Renal pelvis (tissue), 4 donors: Measurements from ENCODE around the gene ANKRD63. TPM values are rescaled to one million over a fixed set of nuclear protein-coding genes. Genes with fewer than 3 reads are reported as not detected.

ENCODE experiments used
- DNase-seq: peaks from one replicate; pipeline ENCODE4 v3.0.0-alpha.2; 2013
- polyA plus RNA-seq, 3 donors: library from polyadenylated mRNA; unstranded; fragments of 120-200 nt; gene quantifications; one replicate each; pipeline ENCODE4 v1.2.1, GENCODE V29; 2013; ENCODE audit not compliant: insufficient read length in 3 of 3

Gene ANKRD63
- polyA plus RNA-seq, 3 donors = 0.34 to 0.40 TPM; not detected in 1

DNA sequence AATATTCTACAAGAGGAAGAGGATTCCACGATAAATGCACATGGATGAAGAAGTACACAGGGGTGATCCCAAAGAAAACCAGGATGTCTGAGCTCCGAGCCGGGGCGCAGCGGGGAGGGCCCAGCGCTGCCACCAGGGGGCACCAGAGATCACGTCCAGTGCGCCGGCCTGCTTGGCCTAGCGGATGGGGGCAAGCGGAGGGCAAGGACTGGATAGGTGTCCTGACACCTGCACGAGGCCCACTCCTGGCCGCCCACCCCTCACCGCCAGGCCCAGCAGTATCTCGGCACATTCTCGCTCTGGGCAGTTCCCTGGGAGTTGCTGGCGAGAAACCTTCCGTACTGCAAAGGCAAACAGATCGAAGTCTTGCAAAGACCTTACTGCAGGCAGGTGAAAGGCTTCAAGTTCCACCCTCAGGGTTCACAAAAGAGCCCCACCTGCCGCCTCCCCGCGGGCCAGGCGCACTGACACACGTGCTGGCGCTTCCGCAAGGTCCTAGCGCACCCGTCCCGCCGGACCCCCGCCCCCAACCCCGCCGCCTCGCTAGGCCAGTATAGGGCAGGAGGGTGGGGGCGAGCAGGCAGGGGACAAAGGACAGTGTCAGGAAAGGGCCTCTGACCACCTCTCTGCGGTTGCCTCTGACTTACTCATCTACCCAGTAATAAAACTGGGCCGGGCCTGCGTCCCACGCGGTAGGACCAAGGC lies 3.3 kb downstream of the ANKRD63 start:
- DNase-seq = no peak

DNA sequence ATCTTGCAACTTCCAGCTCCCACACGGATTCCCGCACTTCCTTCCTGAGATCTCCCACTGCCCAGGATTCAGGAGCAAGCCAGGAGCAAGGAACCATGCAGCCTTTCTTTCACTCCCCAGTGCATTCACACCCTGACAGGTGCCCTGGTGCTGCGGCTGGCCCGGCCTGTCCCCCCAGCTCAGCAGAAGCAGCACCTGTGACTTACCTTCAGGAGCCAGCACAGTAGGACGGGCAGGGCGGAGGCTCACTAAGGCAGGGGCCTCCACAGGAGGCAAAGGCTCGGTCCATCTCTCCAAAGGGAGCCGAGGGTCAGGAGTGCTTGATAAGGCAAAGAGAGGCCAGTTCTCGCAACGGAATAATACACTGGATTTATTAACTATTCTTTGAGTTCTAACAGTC lies 4.8 kb downstream of the ANKRD63 start:
- DNase-seq = no peak

DNA sequence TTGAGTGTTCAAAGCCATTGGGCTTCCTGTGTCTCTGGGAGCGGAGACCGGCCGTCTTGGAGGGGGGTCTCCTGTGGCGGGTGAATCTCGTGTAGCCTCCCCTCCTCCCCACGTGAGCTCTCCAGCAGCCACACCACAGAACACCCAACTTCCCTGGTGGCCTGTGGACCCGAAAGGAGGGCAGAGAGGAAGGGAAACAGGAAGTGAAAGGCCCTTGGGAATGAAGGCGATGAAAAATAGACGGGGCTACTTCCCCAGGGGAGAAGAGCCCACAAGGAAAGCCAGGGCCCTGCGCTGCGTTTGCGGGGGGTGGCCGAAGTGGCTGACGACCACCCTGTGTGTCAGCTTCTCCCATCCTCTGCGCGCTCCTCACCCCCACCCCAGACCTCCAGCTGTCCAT lies 5.4 kb downstream of the ANKRD63 start:
- DNase-seq = no peak

DNA sequence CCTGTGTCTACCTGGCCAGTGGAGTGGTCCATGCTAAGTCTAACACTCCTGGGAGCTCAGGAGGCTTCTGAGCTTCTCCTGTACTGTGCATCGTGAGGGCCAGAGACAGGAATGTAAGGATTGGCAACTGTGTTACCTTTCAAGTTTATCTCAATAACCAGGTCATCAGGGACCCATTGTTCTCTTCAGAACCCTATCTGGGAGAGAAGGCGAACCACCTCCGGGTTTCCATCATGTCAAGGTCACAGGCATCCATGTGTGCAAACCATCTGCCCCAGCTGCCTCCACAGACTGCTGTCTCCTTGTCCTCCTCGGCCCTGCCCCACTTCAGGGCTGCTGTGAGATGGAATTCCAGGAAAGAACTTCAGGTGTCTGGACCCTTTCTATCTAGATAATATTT lies 5.9 kb downstream of the ANKRD63 start:
- DNase-seq = no peak

DNA sequence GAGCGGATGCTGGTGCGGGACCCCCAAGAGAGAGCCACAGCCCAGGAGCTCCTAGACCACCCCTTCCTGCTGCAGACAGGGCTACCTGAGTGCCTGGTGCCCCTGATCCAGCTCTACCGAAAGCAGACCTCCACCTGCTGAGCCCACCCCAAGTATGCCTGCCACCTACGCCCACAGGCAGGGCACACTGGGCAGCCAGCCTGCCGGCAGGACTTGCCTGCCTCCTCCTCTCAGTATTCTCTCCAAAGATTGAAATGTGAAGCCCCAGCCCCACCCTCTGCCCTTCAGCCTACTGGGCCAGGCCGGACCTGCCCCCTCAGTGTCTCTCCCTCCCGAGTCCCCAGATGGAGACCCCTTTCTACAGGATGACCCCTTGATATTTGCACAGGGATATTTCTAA lies 6.9 kb downstream of the ANKRD63 start:
- no peak for DNase-seq

DNA sequence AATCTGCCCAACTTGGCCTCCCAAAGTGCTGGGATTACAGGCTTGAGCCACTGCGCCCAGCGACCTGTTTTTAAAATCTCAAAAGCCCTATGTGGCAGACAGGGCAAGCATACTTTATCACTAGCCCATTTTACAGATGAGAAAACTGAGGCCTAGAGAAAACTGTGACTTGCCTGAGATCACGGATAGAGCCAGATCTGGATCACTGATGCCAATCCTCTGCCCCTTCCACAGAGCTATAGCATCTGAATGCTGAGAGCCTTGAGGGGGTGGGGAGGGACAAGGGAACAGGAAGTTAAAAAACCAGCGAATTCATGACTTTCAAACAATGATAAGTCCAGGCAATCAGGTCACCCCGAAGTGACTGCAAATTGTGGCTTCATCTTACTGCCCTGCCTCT lies 7.3 kb downstream of the ANKRD63 start:
- no peak for DNase-seq

DNA sequence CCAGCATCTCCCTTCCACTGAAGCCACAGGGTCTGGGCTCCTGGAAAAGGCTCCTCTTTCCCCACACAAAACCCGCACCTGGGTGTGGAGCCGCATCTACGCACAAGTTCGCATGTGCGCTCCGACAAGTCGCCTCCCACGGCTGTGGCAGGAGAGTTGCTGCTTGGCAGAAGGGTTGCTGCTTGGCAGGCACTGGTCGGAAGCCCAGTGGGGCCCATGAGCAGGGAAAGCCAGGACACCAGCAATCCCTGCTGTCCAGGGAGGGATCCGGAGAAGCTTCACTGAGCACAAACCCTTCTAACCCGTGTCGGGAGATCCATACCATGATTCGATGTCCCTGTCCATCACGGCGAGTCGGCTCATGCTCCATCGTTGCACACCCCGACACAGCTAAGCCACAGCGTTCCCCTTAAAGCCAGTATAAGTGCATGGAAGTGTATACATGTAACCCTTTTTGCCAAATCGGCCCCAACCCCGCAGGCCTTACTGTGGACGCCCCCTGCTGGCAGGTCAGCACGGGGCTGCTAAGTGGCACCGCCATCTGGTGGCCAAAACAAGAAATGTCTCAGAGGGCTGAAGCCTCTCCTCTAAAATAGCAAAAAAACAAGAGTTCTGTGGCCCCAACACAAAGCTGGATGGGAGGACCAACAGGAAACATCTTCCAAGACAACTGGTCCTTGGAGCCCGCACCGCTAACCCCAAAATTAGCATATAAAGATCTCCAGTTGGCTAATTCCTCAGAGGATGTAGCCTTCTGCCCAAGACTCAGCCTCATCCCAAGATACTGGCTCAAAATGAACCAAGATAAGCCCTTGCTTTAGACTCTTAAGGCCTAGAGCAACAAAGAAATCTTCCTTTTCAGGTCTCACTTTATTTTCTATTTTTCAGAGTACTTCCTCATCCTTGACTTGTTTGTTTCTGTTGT lies 8.3 kb downstream of the ANKRD63 start:
- DNase-seq = no peak

- no peak for DNase-seq
Observed at GRCh38 chr15:40273428-40273827, 9.4 kb downstream of the ANKRD63 start.

- DNase-seq = no peak
Observed at GRCh38 chr15:40272485-40273056, 10.3 kb downstream of the ANKRD63 start.

DNA sequence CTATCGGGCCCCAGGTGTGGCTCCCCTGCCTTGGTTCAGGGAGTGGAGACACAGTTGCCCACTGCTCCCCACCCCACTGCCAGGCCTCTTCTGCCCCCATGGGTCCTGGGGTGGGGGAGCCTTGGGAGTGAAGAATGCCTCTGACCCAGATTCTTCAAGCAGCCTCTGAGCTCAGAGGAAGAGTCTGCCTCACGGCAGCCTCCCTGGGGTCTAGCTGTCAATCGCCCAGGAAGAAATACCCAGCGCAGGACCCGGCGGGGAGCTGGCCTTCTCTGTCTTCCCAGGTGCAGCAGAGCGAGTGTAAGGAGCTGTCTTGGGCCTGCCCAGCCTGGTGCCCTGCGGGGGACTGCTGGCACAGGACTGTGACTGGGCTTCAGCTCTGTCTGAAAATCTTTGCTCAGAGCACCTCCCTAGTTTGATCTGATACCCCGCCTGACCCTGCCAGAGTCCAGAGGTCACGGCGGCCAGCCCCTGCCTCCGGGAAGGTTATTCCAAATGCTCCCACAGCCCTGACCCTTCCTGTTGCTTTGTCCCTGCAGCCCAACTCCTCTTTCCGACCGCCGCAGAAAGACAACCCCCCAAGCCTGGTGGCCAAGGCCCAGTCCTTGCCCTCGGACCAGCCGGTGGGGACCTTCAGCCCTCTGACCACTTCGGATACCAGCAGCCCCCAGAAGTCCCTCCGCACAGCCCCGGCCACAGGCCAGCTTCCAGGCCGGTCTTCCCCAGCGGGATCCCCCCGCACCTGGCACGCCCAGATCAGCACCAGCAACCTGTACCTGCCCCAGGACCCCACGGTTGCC lies 11.0 kb downstream of the ANKRD63 start:
- DNase-seq = no peak

- no peak for DNase-seq
Observed at GRCh38 chr15:40270246-40270995, 12.4 kb downstream of the ANKRD63 start.

GRCh38 chr15:40269604-40270003 lies 13.3 kb downstream of the ANKRD63 start:
- DNase-seq = no peak

DNA sequence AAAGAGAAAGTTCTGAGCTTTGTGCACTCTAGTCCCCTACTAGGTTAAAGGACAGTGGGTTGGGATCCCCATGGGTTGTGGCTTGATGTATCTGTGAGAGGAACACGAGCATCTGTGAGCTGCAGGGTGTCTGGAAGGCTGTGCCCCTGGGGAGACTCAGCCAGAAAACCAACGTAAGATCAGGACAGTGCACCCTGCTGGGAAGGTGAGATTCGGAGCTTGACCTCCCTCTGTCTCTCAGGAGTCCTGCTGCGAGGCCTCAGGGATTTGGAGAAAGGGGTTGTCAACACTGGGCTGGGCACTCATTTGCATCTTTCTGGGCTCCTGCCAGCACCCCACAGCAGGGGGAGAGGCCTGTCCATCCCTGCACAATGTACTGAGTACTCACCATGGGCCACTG lies 15.2 kb downstream of the ANKRD63 start:
- no peak for DNase-seq

DNA sequence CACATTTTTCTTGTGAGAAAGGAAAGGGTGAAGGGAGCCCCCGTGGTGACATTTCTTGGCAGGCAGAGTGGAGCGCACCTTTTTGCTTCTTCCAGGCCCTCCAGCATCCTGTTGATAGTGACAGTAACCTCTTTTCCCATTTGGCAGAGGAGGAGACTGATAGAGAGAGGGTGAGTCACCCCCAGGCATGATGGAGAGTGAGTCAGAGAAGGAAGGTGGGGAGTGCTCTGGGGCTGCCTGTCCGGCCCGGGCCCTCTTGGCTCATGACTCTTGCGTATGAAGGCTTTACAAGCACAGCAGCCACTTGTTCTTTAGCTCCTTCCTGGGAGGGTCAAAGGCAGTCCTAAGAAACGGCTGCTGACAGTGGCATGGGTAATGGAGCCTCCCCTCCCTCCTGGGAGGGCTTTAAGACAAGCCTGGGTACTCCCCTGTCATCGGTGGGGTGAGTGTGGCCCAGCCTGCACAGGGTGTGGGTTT lies 16.0 kb downstream of the ANKRD63 start:
- no peak for DNase-seq

- no peak for DNase-seq
Observed at GRCh38 chr15:40265875-40266274, 17.0 kb downstream of the ANKRD63 start.

DNA sequence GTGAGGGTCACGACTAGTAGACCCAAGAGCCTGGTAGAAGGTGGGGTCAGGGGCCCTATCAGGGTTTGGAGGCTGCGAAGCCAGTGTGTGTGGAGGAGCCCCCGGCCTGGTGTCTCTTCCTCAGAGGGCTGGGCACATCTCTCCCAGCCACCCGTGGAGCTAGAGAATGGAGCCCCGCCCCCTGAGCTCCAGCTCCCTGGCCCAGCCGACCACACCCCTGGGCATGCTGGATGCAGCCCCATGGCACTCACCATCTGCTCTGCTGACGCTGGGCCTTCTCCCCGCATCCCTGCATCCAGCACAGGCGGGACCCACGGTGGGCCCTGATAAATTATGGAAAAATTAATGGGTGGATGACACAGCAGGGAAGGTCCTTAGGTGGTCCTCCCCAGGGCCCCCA lies 17.5 kb downstream of the ANKRD63 start:
- no peak for DNase-seq

DNA sequence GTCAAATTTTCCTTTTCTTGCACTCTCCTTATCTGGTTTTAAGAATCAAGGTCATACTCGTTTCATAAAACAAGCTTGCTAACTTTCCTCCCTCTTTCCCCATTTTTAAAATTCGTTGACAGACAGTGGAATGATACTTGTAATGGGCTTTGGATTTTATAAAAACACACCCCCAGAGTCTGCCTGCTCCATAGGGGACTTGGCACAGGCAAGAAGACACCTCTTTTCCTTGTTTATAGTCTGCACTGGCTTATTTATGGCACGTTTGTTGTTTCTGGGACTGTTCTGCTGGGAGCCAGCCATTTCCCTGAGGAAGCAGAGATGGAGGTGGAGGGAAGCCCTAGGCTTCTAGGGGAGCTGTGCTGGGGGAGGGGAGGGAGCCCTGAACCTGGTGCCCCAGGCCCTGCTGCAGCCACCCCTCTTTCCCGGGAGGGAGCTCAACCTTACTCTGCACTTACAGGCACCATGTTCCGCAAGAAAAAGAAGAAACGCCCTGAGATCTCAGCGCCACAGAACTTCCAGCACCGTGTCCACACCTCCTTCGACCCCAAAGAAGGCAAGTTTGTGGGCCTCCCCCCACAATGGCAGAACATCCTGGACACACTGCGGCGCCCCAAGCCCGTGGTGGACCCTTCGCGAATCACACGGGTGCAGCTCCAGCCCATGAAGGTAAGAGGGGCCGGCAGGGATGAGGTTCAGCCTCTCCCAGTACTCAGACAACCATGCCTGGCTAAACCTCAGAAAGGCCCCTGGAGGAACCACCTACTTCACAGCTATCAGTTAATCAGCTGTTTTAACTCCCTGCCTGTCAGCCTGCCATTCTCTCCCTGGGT lies 18.3 kb downstream of the ANKRD63 start:
- DNase-seq = no peak

GRCh38 chr15:40263024-40263754 lies 19.7 kb downstream of the ANKRD63 start:
- no peak for DNase-seq

DNA sequence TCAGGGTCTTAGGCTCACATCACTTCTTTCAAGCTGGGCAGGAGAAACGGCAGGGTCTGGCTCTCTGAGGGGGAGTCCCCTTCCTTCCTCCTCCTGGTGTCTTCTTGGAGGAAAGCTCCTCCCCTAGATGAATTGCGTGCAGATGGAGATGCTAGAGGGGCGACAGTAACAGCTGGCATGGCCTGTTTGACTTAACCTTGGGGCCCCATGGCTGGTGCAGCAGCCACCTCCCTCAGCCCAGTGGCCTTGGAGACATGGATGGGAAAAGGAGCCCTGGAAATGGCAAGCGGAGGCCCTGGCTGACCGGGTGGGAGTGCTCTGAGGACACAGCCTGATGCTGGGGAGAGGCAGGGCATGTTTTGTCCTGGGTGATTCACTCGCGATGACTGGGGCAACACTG lies 23.8 kb downstream of the ANKRD63 start:
- no peak for DNase-seq

DNA sequence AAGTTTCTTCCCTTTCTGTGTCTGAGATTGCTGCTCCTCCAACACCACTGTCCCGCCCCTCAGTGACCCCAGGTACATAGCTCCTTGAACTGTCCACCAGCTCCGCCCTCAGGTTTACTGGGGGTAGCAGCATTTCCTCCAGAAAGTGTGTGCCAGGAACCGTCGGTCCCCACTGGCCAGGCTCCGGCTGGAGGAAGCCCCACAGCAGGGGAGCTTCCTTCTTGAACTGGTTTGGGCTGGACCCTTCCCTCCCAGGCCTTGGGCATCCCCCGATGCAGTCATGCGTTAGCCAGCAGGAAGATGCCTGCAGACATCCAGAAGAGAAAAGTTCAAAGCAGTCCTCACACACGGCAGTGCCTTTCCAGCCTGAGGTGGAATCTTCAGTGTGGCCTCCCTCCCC lies 24.3 kb downstream of the ANKRD63 start:
- DNase-seq = no peak
